Fibroblast of lung (primary cell): ENCODE data around the gene B3GLCT. TPM values are rescaled to one million over a fixed set of nuclear protein-coding genes. Genes with fewer than 3 reads are reported as not detected.

Source experiments
- DNase-seq, 2 donors: peaks; one replicate each; pipeline versions ENCODE4 v3.0.0 to v3.0.0-alpha.2; 2010; ENCODE audit warnings: low read depth in 2 of 2
- H2AFZ ChIP-seq: 2 replicates; pipeline ENCODE4 v1.5.1; 2012; ENCODE audit warnings: low read length, control low read depth, inconsistent platforms
- H3K27ac ChIP-seq: 2 replicates; pipeline ENCODE4 v1.5.1; 2011; ENCODE audit warnings: low read length, control low read depth; ENCODE audit not compliant: insufficient read depth
- H3K27me3 ChIP-seq: 2 replicates; pipeline ENCODE4 v1.5.1; 2011; ENCODE audit warnings: mild to moderate bottlenecking, low read length; ENCODE audit not compliant: control insufficient read depth, insufficient read depth
- H3K36me3 ChIP-seq: 2 replicates; pipeline ENCODE4 v1.5.1; 2011; ENCODE audit warnings: low read length; ENCODE audit not compliant: control insufficient read depth, insufficient read depth
- H3K4me1 ChIP-seq: 2 replicates; pipeline ENCODE4 v1.5.1; 2011; ENCODE audit warnings: low read length; ENCODE audit not compliant: control insufficient read depth, insufficient read depth; ENCODE audit errors: extremely low read depth
- H3K4me2 ChIP-seq: 2 replicates; pipeline ENCODE4 v1.5.1; 2011; ENCODE audit warnings: low read length, control low read depth; ENCODE audit not compliant: insufficient read depth; ENCODE audit errors: extremely low read depth
- H3K4me3 ChIP-seq, 4 experiments: fragments of 200-600 bp in 1 of 4; sonication (generic) in 1 of 4; replicated peaks in 1 of 4; 2 replicates each; pipeline ENCODE4 v1.5.1; 2011 to 2016; ENCODE audit warnings: low read length in 4 of 4, low read depth in 3 of 4, mild to moderate bottlenecking in 3 of 4, control low read depth in 2 of 4, inconsistent platforms in 1 of 4, mixed read lengths in 1 of 4; ENCODE audit not compliant: insufficient read depth in 1 of 4; ENCODE audit errors: control extremely low read depth in 1 of 4
- H3K79me2 ChIP-seq: 2 replicates; pipeline ENCODE4 v1.5.1; 2012; ENCODE audit warnings: mild to moderate bottlenecking, low read length, inconsistent platforms; ENCODE audit not compliant: control insufficient read depth, insufficient read depth
- H3K9ac ChIP-seq: 2 replicates; pipeline ENCODE4 v1.5.1; 2011; ENCODE audit warnings: mild to moderate bottlenecking, low read length, control low read depth; ENCODE audit not compliant: insufficient read depth
- H3K9me3 ChIP-seq: 2 replicates; pipeline ENCODE4 v1.5.1; 2012; ENCODE audit warnings: low read depth, low read length; ENCODE audit not compliant: control insufficient read depth, insufficient read depth
- H4K20me1 ChIP-seq: 2 replicates; pipeline ENCODE4 v1.5.1; 2011; ENCODE audit warnings: low read length; ENCODE audit not compliant: control insufficient read depth, insufficient read depth; ENCODE audit errors: extremely low read depth
- EZH2 ChIP-seq: IDR thresholded peaks from 2 replicates; pipeline ENCODE4 v1.5.1; 2012; ENCODE audit warnings: low read length, control low read depth, mild to moderate bottlenecking; ENCODE audit errors: missing control alignments
- polyA plus RNA-seq, 2 donors: library from polyadenylated mRNA; depleted of rRNA in 1 of 2; stranded (reverse) in 1 of 2; unstranded in 1 of 2; fragments of >200 nt; gene quantifications; 2 replicates each; pipeline ENCODE4 v1.2.1, GENCODE V29; 2011 to 2012; ENCODE audit warnings: missing spikeins in 1 of 2
- total RNA-seq: library from RNA; depleted of rRNA; stranded (reverse); fragments of >200 nt; gene quantifications from 2 replicates; pipeline ENCODE4 v1.2.1, GENCODE V29; 2014
- TF ChIP-seq, protein P1 (sequence below), 2 donors: IDR thresholded peaks in 1 of 2; conservative IDR thresholded peaks in 1 of 2; 1 replicate in 1 of 2; 2 replicates in 1 of 2; pipeline ENCODE4 v1.5.1; 2011 to 2012; ENCODE audit warnings: low read length in 2 of 2, control low read depth in 1 of 2, inconsistent platforms in 1 of 2, low read depth in 1 of 2, mild to moderate bottlenecking in 1 of 2

The B3GLCT gene
- total and polyA plus RNA-seq, 2 donors (not counting 1 experiment from before 2014, with no cell fraction given), result 4.4 to 7.8 TPM

DNA sequence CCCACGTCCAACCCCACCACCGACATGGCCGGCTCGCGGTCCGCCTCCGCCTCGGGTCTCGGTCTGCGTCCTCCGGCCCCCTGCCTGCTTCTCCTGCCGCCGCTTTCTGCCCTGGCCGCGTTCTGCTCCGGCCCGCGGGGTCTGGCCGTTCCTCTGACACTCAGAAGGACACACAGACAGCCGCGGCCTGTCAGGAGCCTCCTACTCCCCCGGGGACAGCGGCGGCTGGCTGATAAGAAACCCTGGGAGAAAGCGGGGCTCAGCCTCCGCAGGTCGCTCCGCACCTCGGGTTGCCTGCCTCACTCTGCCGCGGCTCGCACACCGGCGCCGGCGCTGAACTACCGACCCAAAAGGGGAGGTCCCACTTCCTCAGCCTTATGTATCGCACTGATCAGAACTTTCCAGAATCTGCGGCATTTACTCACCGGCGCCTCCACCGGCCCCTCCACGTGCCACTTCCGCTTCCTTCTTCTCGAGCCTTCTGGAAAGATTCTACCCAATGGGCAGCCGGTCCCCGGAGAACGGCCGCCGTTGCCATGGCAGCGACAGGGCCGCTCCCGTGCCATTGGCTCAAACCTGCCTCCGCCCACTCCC lies 38.1 kb upstream of the B3GLCT start, which contains the start of gene HSPH1:
HSPH1 (minus strand) TSS at position 348 of the 594 bp plus-strand sequence; CDS start at position 26, 322 bp downstream.
- H3K4me1 ChIP-seq, result peaks cover 4% of the 10 kb centered on the region
- H3K9ac ChIP-seq, result peak within 1 kb of the TSS; percentile 91
- no peak for TF ChIP-seq EZH2
- TF ChIP-seq, protein P1, sequence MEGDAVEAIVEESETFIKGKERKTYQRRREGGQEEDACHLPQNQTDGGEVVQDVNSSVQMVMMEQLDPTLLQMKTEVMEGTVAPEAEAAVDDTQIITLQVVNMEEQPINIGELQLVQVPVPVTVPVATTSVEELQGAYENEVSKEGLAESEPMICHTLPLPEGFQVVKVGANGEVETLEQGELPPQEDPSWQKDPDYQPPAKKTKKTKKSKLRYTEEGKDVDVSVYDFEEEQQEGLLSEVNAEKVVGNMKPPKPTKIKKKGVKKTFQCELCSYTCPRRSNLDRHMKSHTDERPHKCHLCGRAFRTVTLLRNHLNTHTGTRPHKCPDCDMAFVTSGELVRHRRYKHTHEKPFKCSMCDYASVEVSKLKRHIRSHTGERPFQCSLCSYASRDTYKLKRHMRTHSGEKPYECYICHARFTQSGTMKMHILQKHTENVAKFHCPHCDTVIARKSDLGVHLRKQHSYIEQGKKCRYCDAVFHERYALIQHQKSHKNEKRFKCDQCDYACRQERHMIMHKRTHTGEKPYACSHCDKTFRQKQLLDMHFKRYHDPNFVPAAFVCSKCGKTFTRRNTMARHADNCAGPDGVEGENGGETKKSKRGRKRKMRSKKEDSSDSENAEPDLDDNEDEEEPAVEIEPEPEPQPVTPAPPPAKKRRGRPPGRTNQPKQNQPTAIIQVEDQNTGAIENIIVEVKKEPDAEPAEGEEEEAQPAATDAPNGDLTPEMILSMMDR (conservative IDR thresholded peaks at IDR 0.05 in 1 of 2, IDR thresholded peaks at IDR 0.05 in 1 of 2; ENCODE audit: low read depth in 1 of 2, low read length in 2 of 2), result peak in 1 of 2 donors; percentile 15
- H3K4me2 ChIP-seq, result peak within 1 kb of the TSS; percentile 79
- peaks cover 37% of the 10 kb centered on the region for H3K79me2 ChIP-seq
- no peaks in the 10 kb centered on the region for H3K27me3 ChIP-seq
- H3K9me3 ChIP-seq, result no peaks in the 10 kb centered on the region
- peak within 1 kb of the TSS; percentile 98 for H2AFZ ChIP-seq
- peak within 1 kb of the TSS; percentile 90 to 98 (median 92) for H3K4me3 ChIP-seq
- H4K20me1 ChIP-seq, result no peaks in the 10 kb centered on the region
- H3K27ac ChIP-seq, result peak within 1 kb of the TSS; percentile 89
- peak; percentile 97 to 98 for DNase-seq
- no peaks in the 10 kb centered on the region for H3K36me3 ChIP-seq

DNA sequence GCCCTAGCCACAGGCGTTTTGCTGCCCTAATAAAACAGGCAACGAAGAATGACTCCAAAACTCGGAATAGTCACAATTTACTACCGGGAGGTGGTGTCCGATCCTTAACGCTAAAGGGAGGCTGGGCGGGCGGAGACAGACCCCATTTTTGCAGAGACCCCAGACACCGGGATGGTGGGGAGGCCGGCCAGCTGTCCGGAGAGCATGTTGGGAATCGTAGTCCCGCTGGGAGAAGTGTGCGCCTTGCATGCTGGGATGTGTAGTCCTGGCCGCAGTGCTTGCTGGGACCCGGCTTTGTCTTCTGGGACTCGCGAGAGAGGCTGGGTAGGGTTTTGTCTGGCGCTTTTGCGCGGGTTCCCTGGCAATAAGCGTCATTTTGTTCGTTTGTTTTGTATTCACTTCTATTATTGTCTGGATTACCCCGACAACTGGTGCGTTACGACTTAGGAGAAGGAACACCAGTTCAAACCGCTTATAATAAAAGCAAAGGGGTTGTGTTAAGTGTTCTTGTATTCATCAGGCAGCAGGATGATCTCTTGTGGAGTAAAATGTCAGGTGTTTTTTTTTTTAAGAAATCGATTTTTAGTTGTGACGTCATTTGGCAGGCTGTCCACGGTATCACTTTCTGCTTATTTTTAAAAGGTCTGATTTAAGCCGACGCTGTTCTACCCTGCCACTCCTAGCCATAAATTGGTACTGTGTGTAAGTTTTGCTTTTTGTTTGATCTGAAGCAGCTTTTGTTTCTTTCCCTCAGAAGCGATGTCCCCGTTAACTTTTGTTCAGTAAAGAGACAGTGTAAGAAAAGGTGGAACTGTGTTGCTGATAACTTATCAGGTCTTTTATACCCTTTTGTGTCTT lies 37.4 kb upstream of the B3GLCT start:
- no peaks in the 10 kb centered on the region for H3K9me3 ChIP-seq

More for the DNA sequence above, 37.4 kb upstream of the B3GLCT start:
- Histone ChIP-seq H3K4me1 (peaks cover 4% of the 10 kb centered on the region), H3K36me3 (no peaks in the 10 kb centered on the region), H4K20me1 (no peaks in the 10 kb centered on the region), H3K79me2 (peaks cover 34% of the 10 kb centered on the region), H3K4me2 (peak overlapping the region; percentile 79), H3K4me3 (peak overlapping the region; percentile 90 to 98 (median 92)), H2AFZ (peak overlapping the region; percentile 98), H3K27ac (peak overlapping the region; percentile 89), H3K27me3 (no peaks in the 10 kb centered on the region), H3K9ac (peak overlapping the region; percentile 59)
- no peak for TF ChIP-seq EZH2
- TF ChIP-seq, protein P1 (conservative IDR thresholded peaks at IDR 0.05 in 1 of 2, IDR thresholded peaks at IDR 0.05 in 1 of 2; ENCODE audit: low read depth in 1 of 2, low read length in 2 of 2), result no peak
- DNase-seq, result peak; percentile 98 to 99
